HG03558 (cell line): Measurements from ENCODE around the gene MDH1B.

Experiments
- ATAC-seq: cut with Tn5 transposase; IDR thresholded peaks from one replicate; pipeline ENCODE4 v1.9.1; 2021; ENCODE audit warnings: moderate number of reproducible peaks; ENCODE audit not compliant: unreplicated experiment; ENCODE audit errors: extremely low read depth

Gene MDH1B

GRCh38 chr2:206700156-206700555 lies 65.0 kb downstream of the MDH1B start:
- ATAC-seq = no peak

GRCh38 chr2:206698811-206699210 lies 66.3 kb downstream of the MDH1B start:
- no peak for ATAC-seq

- no peak for ATAC-seq
Observed at GRCh38 chr2:206696910-206697309, 68.2 kb downstream of the MDH1B start.

GRCh38 chr2:206693399-206694137 lies 71.6 kb downstream of the MDH1B start:
- ATAC-seq = no peak

- no peak for ATAC-seq
Observed at GRCh38 chr2:206692971-206693370, 72.2 kb downstream of the MDH1B start.

GRCh38 chr2:206688990-206689389 lies 76.1 kb downstream of the MDH1B start:
- no peak for ATAC-seq

GRCh38 chr2:206688453-206688852 lies 76.7 kb downstream of the MDH1B start:
- ATAC-seq = no peak
